NCI-H2171 (cell line): ENCODE measurements around the gene HHAT.

Experiments
- DNase-seq: peaks from one replicate; lab custom pipeline; 2025; lab: John Stamatoyannopoulos, UW

The HHAT gene

DNA sequence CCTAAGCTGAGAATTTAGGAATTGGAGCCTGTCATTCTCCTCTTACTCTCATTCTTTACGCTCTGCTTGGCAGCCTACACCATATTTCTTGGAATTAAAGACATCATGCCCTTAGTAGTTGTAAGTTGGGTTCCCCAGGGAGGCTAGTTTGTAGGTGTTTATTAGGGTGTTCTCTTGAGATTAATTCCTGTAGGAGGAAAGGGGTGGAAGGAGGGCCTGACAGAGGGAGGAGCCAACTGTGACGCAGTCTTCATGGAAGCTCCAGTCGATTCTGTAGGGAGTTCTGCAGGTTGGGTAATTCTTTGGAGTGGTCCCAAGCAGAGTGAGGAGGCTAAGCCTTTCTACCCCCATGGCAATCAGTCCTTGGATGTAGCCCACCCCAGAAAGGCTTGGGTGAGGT is 111.4 kb downstream of the HHAT start:
- no peak for DNase-seq

DNA sequence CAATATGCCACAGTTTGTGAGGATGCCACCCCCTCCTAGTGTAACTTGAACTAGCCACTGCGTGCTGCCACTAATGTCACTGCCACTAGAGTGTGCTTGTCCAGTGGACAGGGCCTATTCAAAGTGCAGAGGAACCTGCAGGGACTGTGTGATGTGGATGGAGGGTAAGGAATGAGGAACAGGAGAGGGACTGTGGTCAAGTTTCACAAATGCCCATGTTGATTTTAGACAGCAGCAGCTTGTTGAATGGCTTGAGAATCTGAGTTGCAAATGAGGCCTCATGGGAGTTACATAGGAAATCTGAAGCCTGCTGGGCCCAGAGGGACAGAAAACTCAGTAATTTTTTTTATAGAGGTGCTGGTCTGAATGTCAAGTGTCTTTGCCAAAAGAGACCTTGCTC is 112.3 kb downstream of the HHAT start:
- DNase-seq, result peak; percentile 13

DNA sequence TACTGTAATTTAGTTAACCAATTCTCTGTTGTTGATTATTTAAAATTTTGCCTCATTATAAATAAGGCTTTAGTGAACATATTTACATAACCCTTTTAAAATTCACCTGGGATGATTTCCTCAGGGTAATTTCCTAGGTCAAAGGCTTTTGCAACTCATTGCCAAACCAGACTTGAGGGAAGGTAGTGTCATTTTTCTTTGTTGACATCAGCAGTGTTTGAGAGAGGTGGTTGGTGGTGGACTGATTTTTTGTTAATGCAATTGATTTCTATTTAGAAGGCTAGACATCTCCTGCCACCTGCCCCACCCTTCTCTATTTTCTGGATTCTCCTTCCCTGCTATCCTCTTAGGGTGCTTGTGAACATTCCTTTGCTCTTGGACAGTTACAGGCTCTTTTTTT is 116.8 kb downstream of the HHAT start:
- DNase-seq, result no peak

DNA sequence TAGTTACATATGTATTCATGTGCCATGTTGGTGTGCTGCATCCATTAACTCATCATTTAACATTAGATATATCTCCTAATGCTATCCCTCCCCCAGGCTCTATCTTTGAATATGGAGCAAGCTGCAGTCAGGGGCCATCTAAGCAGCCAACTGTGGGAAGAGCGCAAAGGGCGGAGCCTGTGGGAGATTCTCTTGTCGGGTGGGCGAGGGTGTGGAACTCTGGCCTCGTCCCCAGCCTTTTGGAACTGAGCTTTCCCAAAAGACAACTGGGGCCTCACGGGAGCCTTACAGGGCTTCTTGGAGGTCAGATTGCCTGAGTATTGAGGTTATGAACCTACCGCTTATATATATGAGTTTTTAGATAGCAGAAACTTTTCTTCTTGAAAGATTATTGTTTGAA is 117.2 kb downstream of the HHAT start:
- DNase-seq, result no peak

DNA sequence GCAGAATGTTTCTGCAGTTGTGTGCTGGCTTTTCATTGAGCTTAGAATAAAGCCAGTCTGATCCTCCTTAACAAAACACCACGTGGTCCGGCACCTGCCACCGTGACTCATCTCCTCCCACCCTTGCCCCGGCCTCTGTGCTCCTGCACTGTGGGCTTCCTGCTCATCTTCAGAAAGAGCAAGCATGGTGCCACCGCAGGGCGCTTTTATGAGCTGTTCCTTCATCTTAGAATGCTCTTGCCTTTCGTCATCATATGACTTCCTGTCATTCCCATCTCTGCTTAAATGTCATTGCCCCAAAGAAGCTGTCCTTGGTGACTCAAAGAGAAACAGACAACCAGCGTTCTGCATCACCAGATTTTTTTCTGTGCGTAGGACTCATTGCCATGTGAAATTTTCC is 117.8 kb downstream of the HHAT start:
- no peak for DNase-seq

DNA sequence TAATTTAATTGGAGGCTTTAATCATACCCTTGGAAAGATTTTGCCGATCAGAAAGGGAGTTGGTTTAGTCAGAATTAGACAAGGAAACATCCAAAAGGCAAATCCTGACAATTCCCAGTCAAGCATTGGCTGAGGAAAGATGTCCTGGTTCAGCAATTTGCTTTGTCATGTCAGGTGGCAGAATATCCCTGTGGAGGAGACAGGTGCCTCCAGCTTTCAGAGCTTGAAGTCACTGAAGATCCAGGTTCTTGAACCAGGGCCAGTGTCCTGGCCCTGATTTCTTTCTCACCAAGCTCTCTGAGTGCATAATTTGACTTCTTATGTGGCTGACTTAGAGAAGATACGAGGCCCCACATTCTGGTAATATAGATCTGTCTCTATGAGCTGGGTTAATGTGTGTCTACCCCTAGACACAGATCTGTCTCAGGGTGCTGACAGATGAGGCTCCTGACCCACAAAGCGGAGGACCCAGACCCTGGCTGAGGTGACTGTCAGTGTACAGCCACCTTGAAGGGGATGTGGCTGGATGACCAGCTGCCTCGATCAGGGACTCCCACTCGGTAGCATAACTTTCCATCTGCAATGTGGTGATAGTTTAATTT is 118.9 kb downstream of the HHAT start:
- DNase-seq, result no peak

DNA sequence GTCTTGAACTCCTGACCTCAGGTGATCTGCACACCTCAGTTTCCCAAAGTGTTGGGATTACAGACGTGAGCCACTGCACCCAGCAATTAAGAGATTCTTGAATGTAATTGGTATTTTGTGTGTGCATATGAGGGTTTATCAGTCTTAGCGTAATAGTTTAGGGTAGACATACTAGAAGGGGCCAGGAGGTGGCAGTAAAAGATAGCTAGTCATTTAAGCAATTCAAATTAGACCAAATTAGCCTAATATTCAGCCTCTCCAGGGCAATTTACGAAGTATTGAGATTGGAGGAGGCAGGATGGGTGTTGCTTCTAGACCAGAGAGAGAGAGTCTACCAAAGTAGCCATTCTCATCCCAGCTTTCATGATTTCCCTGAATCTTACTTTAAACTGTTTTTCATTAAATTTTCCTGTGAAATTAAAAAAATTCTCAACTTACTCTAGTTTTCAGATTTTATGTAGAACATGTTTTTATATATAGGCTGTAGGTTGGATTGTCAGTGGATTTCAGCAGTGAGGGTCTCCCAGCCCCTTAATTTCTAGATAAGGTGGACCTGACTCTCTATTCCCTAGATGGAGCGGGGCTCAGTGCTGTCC is 119.7 kb downstream of the HHAT start:
- peak; percentile 39 for DNase-seq

DNA sequence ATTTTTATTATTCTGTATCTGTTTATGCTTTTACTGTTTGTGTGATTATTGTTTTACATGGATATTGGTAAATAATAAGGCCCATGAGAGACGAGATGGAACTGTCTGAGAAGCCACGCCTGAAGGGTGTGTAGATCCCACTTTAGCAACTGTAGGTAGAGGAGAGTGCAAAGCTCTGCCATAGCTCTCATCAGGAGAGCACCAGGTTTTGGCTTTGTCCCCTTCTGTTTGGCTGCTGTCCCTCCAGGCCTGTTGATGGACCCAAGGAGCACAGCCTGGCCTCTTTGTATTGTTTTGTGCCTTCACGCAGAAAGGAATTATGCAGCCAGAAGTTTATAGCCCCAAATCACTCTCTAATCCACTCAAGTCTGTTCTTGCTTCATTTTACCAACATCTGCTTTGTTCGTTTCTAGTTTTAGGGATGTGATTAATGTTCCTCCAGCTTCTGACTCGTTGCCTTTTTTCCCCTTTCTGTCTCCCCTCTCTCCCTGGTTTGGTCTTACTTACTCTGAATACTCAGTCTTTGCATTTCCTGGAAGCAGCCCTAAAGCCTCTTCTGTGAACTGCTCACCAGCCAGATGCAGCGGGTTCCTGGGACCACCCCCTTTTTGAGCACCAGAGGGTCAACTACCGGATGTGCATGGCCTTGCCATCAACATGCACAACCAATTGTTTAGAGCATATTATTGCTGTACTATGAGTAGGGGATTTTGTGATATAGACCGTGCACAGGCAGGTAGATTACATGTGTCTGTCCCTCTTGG is 127.3 kb downstream of the HHAT start:
- no peak for DNase-seq

DNA sequence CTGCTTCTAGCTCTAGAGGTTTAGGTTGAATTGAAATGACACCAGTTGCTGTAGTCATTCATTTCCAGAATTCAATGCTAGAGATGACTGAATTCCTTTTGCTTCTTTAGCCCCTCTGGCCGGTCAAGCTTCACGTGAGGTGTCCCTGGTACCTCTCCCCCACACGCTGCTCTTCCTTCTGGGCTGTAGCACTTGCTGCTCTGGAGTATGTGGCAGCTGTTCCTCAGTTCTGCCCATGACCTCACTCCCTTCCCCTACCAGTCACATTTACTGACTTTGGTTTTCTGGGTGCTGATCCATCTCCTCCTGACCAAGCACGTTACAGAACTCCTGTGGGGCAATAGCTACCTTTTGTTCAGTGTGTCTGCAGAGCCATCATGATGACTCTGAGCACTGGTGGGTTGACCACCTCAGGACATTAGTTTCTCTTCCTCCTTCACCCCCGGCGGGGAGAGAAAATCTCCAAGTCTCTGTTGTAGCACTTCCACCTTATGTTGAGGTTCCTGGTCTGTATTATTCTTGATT is 128.1 kb downstream of the HHAT start:
- DNase-seq, result no peak

DNA sequence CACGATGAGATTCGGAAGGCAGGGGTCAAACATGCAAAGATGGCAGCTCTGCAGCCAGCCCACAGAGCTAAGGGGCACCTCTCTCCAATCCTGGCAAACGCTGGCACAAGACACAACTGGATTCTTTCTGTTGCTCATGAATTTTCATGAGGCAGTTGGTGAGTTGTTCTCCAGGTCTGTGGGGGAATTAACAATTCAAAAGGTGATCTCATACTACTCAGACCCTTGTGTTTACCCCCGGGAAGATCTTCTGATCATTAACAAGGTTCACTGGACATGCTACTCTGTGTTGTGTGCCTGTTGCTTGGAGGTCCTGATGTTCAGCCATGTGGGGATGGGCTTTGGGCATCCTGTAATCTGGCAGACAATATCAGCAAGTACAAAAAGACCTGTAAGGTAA is 128.9 kb downstream of the HHAT start:
- DNase-seq, result no peak

DNA sequence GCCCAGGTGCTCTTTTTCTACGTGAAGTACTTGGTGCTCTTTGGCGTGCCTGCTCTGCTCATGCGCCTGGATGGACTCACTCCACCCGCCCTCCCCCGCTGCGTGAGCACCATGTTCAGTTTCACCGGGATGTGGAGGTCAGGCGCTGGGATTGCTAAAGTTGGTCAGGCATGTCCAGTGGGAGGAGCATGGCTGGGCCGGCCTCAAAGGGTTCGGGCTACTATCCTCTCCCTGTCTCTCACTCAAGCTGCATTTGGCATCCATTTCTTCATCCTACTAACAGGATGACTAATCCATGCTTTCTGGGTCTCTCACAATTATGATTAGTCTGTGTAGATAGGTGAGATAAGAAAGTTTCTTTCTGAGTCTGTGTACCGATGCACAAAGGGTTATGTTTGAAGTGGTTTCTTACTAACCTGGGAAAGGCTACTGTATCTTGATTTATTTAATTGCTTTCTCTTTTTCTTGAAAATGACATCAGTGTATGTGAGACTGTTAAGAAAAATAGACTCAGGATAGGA is 135.9 kb downstream of the HHAT start:
- DNase-seq, result no peak

DNA sequence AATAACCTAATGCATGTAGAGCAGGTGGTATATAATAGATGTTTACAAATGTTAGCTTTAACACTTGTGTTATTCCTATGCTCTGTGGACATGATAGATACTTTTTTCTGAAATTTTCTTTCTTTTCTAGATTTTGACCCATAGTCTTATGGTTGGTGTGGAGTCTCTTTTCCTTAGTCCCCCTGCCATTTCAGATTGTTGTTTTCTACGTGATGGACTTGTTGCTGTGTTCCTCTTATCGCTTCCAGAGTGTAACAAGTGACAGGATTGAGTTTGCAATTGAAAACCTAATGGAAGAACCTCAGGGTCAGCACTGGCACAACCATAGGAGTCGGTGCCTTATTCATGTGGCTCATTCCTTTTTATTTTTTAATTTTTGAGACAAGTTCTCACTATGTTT is 136.4 kb downstream of the HHAT start:
- DNase-seq, result no peak

DNA sequence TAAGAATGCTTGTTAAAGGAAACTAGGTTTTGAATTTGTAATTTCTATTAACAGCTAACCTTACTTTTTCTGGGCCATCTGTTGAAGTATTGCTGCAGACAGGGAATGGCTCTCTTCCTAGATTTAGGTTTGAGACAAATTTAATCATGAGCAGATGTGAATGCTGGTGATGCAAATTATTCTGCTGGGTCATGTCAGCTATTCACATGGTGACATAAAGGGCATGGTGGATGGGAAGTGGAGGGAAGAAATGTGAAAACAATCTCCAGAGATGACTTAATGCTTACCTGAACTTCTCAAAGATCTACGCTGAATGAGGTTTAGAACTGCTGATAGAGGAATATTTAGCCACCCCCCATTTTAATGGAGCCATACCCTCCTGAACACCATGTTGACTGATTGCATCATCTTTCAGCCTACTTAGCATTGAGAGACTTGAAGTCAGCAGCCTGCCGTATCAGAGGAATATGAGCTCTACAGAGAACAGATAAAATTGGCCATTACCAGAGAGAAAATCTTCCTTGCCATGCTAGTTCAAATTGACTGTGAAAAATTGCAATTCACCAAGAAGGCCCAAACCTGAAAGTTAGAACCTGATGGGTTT is 138.8 kb downstream of the HHAT start:
- DNase-seq, result no peak

DNA sequence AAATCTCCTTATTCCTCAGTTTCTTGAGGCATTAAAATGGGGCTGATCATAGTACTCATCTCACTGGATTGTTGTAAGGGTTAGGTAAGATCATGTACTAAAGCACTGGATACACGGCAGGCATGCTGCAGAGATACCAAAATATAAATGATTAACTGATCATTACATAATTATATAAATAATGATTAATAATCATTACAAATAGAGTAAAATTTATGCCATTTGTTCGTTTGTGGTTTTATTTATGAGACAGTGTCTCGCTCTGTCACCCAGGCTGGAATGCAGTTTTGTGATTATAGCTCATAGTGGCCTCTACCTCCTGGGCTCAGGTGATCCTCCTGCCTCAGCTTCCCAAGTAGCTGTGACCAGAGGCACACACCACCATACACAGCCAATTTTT is 140.7 kb downstream of the HHAT start:
- no peak for DNase-seq

DNA sequence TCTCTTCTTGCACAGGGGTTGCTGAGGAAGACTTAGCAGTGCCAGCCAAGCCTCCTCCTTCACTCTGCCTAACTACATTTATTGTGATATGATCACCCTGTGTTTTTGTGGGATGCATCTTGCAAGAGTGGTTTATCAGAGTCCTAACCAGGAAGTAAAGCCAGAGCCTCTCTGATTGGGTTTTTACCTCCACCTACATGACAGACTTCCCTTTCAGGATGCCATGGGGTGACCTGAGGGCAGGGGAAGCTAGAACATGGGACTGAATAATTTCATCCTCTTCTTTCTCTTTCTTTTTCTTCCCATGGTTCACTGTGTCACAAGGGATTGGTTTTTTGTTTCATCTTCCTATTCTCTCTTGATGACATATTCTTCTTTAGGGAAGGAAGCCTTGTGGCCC is 146.6 kb downstream of the HHAT start:
- no peak for DNase-seq

DNA sequence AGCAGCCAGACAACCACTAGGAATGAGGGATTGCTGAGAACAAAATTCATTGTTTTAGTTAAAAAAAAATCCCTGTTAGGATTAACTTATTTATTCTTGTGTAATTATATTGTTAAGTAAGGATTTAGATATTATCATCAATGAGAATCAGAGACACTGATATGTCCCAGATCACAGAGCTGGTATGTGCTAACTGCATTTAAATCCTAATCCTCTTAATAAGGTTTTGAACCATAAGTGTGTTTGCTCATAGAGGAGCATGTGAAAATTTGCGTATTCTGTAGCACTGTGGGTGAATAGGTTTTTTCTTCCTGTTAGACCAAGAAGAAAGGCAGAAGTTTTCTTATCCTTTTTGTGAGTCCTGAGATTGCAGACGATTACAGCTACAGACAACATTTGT is 147.1 kb downstream of the HHAT start:
- no peak for DNase-seq

DNA sequence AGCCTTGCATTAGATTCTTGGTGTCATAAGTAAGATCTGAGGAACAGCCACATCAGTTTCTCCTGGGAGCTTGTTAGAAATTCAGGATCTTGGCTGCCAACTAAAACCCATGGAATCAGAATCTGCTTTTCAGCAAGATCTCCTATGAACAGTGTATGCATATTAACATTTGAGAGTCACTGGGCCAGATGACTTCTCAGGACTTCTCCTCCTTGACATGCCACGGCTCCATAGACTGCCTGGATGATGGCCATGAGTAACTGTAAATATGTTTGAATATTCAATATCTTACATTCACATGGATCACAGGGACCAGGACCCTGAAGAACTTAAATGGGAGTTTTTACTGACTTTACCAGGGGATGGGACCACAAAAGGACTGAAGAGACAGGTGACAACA is 148.0 kb downstream of the HHAT start:
- no peak for DNase-seq

DNA sequence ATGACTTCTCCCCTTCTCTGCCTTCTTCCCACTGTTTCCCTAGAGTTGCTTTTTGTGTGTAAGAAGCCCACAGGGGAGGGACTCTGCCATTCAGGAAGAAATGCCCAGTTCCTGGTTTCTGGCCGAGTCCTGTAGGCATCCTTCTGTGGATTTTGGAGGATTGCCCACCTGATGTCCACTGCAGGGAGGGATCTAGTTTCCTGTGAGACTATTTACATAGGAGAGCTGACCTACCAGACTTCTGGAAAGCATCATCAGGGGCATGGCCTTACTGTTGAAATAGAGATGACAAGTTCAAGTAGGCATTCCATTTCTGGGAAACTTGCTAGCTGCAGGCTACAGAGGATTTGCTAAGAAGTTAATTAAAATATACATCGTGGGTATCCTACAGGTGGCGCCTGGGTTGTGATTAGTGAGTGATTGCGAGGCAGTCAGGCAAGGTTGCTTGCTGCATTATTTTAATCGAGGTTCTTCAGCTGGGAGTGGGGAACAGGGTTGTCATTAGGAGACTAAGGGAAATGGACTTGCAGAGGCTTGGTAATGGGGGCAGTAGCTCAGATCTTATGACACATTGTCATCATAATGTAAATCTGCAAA is 148.7 kb downstream of the HHAT start:
- DNase-seq, result no peak

DNA sequence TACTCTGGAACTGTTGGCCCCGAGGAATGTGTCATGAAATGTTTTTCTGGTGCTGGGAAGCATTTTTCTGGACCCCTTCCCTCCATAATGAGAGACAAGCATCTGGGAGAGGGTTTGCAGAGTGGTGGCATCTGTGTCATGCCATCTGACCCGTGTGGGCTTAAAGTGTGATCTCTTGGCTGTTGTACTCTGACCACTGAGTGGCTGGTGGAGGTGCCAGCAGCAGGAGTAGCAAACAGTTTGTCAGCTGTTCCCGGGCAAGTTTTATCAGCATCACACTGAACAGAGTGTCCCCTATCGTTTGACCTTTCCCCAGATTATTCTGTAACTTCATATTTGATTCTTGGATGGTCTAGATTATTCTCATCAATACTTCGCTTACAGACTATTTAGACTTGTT is 150.1 kb downstream of the HHAT start:
- DNase-seq, result no peak

DNA sequence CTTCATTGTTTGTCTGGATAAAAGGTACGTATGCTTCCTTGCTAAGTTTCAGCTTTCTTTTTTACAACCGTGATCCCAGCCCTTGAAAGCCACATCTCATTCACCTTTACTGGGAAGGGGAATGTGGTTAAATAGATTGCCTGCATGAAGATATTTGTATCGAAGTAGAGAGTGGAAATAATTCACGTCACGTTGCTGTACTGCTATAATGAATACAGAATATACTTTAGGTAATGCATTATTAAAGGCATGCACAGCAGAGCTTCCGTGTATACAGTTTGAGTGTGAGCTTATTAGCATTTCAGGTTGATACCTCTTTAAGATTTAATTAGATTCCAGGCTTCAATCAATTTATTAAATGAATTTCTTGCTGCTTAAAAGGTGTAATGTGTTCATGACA is 153.8 kb downstream of the HHAT start:
- DNase-seq, result no peak

DNA sequence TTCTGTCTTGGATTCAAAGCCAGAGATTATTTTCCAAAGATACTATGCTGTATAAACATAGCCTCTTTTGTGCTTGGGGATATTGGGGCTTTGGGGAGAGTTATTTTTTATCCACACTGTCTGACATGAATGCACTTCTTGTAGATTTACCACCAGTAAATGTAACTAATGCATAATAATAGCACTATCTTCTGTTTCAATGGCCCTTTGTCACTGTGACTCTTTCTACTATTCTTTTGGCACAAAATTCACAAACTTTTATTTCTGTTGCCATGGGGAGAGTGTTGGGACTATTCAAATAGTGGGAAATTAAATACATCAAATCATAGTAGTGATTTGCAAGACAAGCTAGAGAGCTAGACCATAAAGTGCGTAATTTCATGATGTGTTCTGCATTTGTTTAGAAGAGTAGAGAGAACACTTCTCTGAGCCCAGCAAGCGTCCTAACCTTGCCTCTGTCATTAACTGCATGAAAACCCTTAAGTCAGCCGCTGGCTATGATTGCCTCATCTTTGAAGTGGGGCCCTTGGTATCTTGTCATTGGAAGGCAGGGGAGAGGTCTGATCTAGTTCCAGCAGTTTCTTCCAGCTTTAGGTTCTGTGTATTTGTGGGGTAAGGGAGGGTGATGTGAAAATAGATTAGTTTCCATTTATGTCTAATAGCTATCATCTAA is 154.4 kb downstream of the HHAT start:
- DNase-seq, result no peak

DNA sequence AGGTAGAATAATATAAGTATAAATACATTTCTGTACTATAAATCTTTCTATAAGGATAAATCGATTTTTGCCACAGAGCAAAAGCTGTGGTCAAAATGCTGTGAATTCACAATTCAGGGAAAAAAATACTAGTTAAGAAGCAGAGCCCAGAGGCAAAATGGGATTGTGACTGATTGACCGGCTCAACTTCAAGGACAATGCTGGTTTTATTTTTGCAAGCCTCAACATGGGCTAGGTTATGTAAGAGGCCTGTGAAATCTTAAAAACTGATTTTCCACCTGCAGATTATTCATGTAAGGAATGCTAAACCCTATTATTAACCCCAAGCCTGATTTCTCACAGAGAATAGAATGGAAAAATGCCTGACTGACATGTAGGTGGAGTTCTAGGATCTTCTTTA is 155.1 kb downstream of the HHAT start:
- DNase-seq, result no peak
